ENCODE results near the gene GPHA2.

GRCh38 chr11:64908766-64909165, 26.9 kb downstream of the GPHA2 start:
- TF ChIP-seq, protein P1, sequence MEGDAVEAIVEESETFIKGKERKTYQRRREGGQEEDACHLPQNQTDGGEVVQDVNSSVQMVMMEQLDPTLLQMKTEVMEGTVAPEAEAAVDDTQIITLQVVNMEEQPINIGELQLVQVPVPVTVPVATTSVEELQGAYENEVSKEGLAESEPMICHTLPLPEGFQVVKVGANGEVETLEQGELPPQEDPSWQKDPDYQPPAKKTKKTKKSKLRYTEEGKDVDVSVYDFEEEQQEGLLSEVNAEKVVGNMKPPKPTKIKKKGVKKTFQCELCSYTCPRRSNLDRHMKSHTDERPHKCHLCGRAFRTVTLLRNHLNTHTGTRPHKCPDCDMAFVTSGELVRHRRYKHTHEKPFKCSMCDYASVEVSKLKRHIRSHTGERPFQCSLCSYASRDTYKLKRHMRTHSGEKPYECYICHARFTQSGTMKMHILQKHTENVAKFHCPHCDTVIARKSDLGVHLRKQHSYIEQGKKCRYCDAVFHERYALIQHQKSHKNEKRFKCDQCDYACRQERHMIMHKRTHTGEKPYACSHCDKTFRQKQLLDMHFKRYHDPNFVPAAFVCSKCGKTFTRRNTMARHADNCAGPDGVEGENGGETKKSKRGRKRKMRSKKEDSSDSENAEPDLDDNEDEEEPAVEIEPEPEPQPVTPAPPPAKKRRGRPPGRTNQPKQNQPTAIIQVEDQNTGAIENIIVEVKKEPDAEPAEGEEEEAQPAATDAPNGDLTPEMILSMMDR (IDR thresholded peaks at IDR 0.05; ENCODE audit: insufficient read depth, low read length, poor library complexity, severe bottlenecking): no peak
- no peak for TF ChIP-seq EZH2phosphoT487 (conservative IDR thresholded peaks at IDR 0.05; ENCODE audit: low read length)

All from SU-DHL-6 (cell line).